Activated CD8-positive, alpha-beta T cell treated with anti-CD3 and anti-CD28 coated beads for 36 hours (primary cell): ENCODE data around the gene MED15. TPM values are rescaled to one million over a fixed set of nuclear protein-coding genes. Genes with fewer than 3 reads are reported as not detected.
A peak's percentile ranks its signal among the peaks of the same experiment; 100 is the strongest.

Source experiments
- ATAC-seq: fragments of 200-7000 bp; cut with Tn5 transposase; one replicate; pipeline ENCODE4 v1.10.0; 2021; ENCODE audit warnings: mild to moderate bottlenecking, moderate library complexity
- CTCF ChIA-PET: fragments of 350-600 bp; sonication (Branson Sonifier 250); formaldehyde crosslinking; loops from one replicate; lab custom pipeline; 2021; ENCODE audit warnings: antibody characterized with exemption; lab: Charles Lee
- POLR2A ChIA-PET: fragments of 350-600 bp; sonication (Branson Sonifier 250); formaldehyde crosslinking; loops from one replicate; lab custom pipeline; 2021; ENCODE audit warnings: antibody characterized with exemption; lab: Charles Lee
- DNase-seq: peaks from one replicate; pipeline ENCODE4 v3.0.0-alpha.2; 2020
- H3K27ac Mint-ChIP-seq: one replicate; pipeline ENCODE4 v1.8.0; 2021; ENCODE audit warnings: mild to moderate bottlenecking, mixed read lengths
- H3K27me3 Mint-ChIP-seq: one replicate; pipeline ENCODE4 v1.8.0; 2021; ENCODE audit warnings: mixed read lengths
- H3K36me3 Mint-ChIP-seq: one replicate; pipeline ENCODE4 v1.8.0; 2021; ENCODE audit warnings: low read depth, mixed read lengths
- H3K4me1 Mint-ChIP-seq: one replicate; pipeline ENCODE4 v1.8.0; 2021; ENCODE audit warnings: low read depth, mixed read lengths
- H3K4me3 Mint-ChIP-seq: one replicate; pipeline ENCODE4 v1.8.0; 2021; ENCODE audit warnings: mild to moderate bottlenecking, moderate library complexity, mixed read lengths
- H3K9me3 Mint-ChIP-seq: one replicate; pipeline ENCODE4 v1.8.0; 2021; ENCODE audit warnings: mixed read lengths
- intact Hi-C: fragments of 100-400 bp; cut with micrococcal nuclease; formaldehyde crosslinking; loops from one replicate; pipeline ENCODE4 v1.10.0; 2022
- total RNA-seq, 2 experiments: library from RNA; stranded (reverse); gene quantifications; one replicate each; pipeline ENCODE4 v1.2.3, GENCODE V29; 2021
- TF ChIP-seq, protein P1 (sequence below): fragments of 200-600 bp; IDR thresholded peaks from one replicate; pipeline ENCODE4 v1.8.0; 2022; ENCODE audit warnings: antibody characterized with exemption, mild to moderate bottlenecking

The MED15 gene
- total RNA-seq, 2 experiments from 2014 or later: 110 to 118 TPM

DNA sequence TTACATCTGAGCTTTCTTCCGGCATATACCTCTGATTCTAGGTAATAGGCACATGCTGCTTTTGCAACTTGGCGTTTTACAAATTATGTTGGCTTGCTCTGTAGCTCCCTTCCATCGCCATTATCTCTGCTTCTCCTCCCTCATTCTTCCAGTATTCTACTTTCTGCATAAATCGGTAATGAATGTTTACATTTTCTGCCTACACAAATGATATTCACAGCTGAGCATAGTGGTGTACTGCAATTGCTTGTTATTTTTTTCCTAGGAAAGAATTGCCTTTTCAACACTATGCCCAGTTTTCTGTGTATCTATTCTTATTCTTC lies 18.9 kb downstream of the MED15 start:
- TF ChIP-seq, protein P1, sequence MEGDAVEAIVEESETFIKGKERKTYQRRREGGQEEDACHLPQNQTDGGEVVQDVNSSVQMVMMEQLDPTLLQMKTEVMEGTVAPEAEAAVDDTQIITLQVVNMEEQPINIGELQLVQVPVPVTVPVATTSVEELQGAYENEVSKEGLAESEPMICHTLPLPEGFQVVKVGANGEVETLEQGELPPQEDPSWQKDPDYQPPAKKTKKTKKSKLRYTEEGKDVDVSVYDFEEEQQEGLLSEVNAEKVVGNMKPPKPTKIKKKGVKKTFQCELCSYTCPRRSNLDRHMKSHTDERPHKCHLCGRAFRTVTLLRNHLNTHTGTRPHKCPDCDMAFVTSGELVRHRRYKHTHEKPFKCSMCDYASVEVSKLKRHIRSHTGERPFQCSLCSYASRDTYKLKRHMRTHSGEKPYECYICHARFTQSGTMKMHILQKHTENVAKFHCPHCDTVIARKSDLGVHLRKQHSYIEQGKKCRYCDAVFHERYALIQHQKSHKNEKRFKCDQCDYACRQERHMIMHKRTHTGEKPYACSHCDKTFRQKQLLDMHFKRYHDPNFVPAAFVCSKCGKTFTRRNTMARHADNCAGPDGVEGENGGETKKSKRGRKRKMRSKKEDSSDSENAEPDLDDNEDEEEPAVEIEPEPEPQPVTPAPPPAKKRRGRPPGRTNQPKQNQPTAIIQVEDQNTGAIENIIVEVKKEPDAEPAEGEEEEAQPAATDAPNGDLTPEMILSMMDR: no peak
- intact Hi-C loops: no loop called here
- Mint-ChIP-seq H3K4me1 (peaks cover 66% of the 10 kb centered on the region), H3K9me3 (no peaks in the 10 kb centered on the region), H3K27me3 (no peaks in the 10 kb centered on the region), H3K36me3 (peaks cover 40% of the 10 kb centered on the region), H3K4me3 (no peak overlapping the region), H3K27ac (no peak overlapping the region)
- ATAC-seq (no peak), DNase-seq (no peak)
- ChIA-PET POLR2A (interaction anchor here (1.2 to 5.5 kb wide), 3 partner anchors 12 to 37 kb away, joined by 3 to 22 read pairs (median 3); no protein-coding TSS in a partner anchor), CTCF (interaction anchor here (0.8 to 2.3 kb wide), 5 partner anchors 11 to 39 kb away, joined by 3 to 10 read pairs (median 3); no protein-coding TSS in a partner anchor)

GRCh38 chr22:20526628-20527355 lies 19.4 kb downstream of the MED15 start:
- intact Hi-C loops: no loop called here
- ATAC-seq: no peak
- peaks cover 71% of the 10 kb centered on the region for H3K4me1 Mint-ChIP-seq

DNA sequence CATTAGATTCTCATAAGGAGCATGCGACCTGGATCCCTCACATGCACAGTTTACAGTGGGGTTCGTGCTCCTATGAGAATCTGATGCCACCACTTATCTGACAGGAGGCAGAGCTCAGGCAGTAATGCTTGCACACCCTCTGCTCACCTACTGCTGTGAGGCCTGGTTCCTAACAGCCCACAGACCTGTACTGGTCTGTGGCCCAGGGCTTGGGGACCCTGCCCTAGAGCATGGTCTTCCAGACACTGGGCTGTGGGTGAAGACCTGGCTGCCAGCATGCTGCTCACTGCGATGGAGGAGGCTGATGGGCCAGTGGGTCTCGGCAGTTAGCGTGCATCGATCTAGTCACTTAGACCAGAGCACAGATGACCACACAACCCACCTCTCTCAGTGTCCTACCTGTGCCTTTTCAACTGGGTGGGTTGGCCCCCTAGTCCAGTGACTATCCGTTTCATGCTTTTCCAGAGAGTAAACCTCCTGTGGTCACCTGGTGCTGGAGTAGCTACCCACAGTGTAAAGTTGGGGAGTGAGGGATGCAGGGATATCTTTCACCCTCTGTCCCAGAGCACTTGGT lies 21.1 kb downstream of the MED15 start:
- Mint-ChIP-seq H3K4me1 (peaks cover 71% of the 10 kb centered on the region), H3K36me3 (peaks cover 31% of the 10 kb centered on the region), H3K27ac (no peak overlapping the region), H3K9me3 (no peaks in the 10 kb centered on the region), H3K4me3 (no peak overlapping the region), H3K27me3 (no peaks in the 10 kb centered on the region)
- TF ChIP-seq, protein P1: no peak
- ATAC-seq (no peak), DNase-seq (no peak)
- intact Hi-C loops: no loop called here
- CTCF ChIA-PET: interaction anchor here (1.2 to 2.3 kb wide), 2 partner anchors 35 kb away, joined by 3 to 10 read pairs; no protein-coding TSS in a partner anchor
- POLR2A ChIA-PET: interaction anchor here (1.0 to 5.5 kb wide), 4 partner anchors 19 to 22 kb away, joined by 3 to 22 read pairs (median 4); partner anchors contain the start of gene MED15

More at GRCh38 chr22:20526628-20527355, 19.4 kb downstream of the MED15 start:
- TF ChIP-seq, protein P1: no peak
- Mint-ChIP-seq H3K9me3 (no peaks in the 10 kb centered on the region), H3K27me3 (no peaks in the 10 kb centered on the region), H3K4me3 (no peak overlapping the region), H3K36me3 (peaks cover 43% of the 10 kb centered on the region), H3K27ac (peak overlapping the region; percentile 57)
- no peak for DNase-seq
- ChIA-PET POLR2A (interaction anchor here (0.6 to 5.5 kb wide), 5 partner anchors 9 to 37 kb away, joined by 3 to 22 read pairs (median 4); no protein-coding TSS in a partner anchor), CTCF (interaction anchor here (0.8 to 2.3 kb wide), 5 partner anchors 11 to 38 kb away, joined by 3 to 10 read pairs (median 3); no protein-coding TSS in a partner anchor)

DNA sequence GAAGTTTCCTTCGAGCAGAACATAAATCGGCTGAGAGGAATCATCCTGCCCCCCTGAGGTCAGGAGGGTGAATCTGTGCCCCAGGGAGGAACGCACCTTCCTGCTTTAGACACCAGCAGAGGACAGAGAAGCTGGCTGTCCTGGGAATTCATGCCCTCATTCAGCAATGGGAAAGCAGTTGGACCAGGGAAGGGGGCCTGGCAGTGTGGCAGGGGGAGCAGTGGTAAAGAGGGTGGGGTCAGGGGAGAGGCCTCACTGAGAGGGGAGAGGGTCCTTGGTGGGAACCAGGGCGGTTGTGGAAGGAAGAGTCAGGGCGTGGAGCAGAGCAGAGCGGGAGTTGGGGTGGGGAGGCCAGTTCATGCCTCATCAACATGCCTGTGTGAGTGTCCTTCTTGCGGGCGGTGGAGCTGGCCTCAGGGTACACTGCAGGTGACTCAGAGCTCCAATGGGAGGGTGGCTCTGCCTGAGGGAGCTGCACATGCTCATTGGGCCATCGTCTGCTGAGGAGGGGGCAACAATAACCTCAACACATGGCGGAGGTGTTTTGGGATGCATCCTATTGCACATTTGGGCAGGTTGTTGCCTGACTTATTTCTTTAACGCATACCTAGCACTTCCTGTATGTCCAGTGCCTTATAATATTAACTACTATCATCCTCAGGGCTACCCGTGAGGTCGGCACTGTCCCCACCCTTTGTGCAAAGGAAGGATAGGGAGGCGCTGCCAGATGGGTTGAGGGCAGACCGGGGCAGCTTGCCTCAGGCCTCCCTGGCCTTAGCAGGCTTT lies 23.2 kb downstream of the MED15 start:
- intact Hi-C loops: no loop called here
- no peak overlapping the region for H3K4me3 Mint-ChIP-seq
- H3K27ac Mint-ChIP-seq: no peak overlapping the region

More for the DNA sequence above, 23.2 kb downstream of the MED15 start:
- POLR2A ChIA-PET: interaction anchor here (1.1 to 5.5 kb wide), 3 partner anchors 17 to 23 kb away, joined by 3 to 22 read pairs (median 5); partner anchors contain the start of gene MED15
- Mint-ChIP-seq H3K4me1 (peaks cover 75% of the 10 kb centered on the region), H3K27me3 (no peaks in the 10 kb centered on the region), H3K36me3 (peaks cover 34% of the 10 kb centered on the region), H3K9me3 (no peaks in the 10 kb centered on the region)
- DNase-seq (no peak), ATAC-seq (no peak)
- CTCF ChIA-PET: interaction anchor here (0.6 to 1.4 kb wide), 5 partner anchors 8 to 36 kb away, joined by 3 read pairs; no protein-coding TSS in a partner anchor
- TF ChIP-seq, protein P1: no peak
